ENCODE results near the gene NQO2.
"Not testable (repeated sequence)": the region's sequence is repeated elsewhere in the genome, so short reads cannot be mapped to it uniquely, and the experiment has no call there.

NQO2 gene

DNA sequence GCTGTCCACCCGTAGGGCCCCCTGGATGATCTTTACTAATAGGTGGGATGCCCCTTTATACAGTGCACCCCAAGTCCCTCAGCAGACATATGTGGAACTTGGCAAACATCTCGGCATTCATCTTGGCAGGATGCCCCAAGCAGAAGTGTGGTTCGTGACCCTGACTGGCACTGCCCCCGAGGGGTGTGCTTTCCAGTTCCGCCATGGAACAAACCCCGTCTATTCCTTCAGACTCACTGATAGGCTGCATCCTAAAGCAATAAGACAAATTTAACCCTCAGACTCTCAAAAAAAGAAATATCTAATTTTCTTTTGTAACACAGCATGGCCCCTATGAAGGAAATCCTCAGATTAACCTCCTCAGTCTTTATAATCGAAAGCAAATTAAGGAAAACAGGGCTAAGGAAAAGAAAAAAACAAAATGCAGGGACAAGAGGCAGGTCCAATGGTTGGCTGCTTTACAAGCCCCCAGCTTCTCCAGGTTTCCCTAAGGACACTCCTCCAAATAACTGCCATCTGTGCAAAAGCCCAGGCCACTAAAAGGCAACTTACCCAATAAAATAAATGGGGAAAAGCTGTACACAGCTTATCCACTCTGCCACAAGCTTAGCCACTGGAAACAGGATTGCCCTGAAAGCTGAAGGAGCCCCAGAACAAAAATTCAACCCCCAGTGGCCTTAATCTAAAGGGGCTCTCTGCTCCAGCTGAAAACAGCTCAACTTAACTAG lies 38.1 kb downstream of the NQO2 start:
- DNase-seq (ENCODE audit: low read depth), result no peak

DNA sequence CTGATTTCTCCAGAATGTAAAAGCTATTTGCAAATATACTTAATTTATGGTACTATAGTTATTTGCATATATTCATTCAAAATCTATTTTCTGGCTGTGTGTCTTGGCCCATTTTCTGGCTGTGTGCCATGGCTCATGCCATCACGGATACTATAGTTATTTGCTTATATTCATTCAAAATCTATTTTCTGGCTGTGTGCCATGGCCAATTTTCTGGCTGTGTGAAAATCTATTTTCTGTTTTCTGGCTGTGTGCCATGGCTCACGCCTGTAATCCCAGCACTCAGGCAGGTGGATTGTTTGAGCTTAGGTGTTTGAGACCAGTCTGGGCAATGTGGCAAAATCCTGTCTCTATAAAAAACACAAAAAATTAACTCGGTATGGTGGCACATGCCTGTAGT lies 39.7 kb downstream of the NQO2 start:
- no peak for DNase-seq (ENCODE audit: low read depth)

DNA sequence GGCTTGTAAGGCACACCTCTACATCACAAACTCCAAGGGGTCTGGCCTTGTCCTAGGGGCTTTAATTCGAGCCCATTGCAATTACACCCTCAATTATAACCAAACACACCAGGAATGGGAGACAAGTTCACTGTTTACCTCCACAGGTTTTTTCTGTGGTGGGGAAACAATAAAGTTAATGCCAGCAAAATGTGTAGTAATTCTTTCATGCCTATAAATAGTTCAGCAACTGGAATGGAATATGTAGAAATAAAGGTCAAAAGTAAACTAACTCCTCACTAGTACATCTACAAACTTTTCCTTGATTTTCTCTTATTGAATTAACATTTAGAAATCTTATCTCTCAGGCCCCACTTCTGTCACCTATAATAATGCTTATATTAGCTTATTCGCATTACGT lies 41.5 kb downstream of the NQO2 start:
- no peak for DNase-seq (ENCODE audit: low read depth)

DNA sequence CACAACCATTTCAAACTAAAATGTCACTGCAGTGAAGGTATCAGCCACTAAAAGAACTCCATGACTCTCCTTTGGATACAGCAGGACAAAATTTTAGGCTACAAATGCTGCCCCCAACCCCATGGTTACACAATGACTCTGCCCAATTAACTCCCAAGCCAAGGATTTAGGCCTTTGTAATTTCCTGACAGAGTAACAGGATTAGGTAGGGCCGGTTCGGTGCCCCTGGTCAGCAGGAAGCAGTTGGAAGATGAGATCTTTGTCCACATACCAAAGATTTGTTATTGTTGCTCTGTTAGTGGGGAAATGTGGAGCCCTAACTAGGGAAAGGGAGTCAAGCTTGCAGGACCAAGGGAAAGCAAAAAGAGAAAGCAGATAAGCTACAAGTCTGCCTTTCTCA lies 41.9 kb downstream of the NQO2 start:
- DNase-seq (ENCODE audit: low read depth), result no peak

DNA sequence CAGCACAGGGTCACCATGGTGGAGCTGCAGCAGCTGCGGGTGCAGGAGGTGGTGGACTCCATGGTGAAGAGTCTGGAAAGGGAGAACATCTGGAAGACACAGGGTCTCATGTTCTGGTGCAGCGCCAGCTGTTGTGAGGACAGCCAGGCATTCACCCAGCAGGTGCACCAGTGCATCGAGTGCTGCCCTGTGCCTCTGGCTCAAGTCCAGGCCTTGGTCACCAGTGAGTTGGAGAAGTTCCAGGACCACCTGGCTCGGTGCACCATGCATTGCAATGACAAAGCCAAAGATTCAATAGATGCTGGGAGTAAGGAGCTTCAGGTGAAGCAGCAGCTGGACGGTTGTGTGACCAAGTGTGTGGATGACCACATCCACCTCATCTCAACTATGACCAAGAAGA lies 45.7 kb downstream of the NQO2 start:
- DNase-seq (ENCODE audit: low read depth), result no peak

DNA sequence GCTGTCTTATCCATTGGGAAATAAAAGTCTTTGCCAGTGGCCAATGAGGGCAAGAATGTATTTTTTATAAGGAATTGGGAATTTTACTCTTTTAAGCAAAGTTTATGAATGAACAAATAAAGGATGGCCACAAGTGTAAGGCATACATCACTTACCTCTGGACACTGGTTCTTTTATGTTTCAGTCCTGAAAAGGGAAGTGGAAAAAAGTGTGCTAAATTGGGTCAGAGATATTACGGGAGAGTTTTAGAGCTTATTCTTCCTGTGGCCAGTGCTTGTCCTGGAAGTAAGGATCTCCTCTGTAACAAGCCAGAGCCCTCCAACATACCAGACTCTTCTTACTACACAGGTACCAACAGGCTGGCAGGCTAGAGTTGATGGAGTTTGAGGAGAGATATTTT lies 46.1 kb downstream of the NQO2 start:
- no peak for DNase-seq (ENCODE audit: low read depth)

DNA sequence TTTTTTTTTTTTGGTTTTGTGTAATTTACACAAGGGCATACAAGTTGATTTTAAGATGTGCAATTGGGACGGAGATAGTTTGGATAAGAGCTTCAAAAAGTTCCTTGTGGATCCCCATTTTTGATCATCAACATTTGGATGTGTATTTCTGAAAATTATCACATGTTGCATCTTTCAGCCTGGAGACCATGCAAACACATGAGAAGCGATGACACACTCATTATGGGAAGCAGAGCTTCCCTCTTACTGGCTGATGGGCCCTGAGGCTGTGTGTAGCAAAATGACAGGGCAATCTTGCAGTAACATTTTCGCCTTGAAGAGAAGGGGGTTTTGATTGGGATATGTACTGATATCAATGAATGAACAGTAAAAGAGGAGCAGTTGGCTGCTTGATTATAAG lies 46.6 kb downstream of the NQO2 start:
- DNase-seq (ENCODE audit: low read depth), result no peak

DNA sequence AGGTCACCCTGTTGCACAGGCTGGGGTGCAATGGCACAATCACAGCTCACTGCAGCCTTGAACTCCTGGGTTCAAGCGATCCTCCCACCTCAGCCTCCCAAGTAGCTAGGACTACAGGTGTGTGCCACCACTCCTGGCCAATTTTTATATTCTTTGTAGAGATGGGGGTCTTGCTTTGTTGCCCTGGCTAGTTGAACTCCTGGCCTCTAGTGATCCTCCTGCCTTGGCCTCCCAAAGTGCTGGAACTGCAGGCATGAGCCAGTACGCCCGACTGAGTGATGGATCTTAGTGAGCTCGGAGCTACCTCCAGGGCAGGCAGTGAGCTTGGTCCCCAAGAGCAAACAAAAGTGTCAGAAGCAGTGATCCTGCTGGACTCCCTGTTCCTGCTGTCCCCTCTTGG lies 48.3 kb downstream of the NQO2 start:
- DNase-seq (ENCODE audit: low read depth), result not testable (repeated sequence)

DNA sequence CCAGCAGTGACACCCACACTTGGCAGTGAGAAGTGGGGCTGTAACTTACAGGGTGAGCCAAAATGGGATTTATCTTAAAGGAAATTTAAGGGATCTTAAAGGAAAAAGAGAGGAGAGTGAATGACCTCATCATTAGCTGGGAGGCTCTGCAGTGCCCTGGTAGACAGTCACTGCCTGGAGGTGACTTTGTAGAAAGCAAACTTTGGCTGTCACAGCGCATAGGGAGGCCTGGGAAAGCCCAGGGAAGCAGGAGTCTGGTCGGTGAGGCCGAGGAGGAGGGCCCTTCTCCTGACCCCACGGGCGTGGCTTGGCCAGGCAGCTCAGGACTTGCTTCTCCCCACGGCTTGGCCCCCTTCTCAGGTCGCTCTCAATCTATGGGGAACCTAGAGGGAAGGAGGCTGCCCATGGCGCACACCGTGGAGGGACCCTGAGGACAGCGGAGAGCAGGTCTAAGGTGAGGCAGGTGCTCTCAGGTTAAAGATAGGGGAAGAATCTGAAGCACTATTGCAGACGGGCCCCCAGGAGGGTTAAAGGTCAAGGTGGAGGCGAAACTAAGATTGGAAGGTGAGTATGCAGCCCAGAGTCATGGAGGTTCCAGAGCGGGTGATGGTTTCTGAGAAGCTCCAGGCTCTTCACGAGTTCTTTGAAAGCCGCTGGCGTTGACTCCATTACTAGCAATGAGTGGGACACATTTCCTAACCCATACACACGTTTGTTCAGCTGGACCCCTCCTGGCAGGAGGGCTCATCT lies 53.0 kb downstream of the NQO2 start:
- no peak for DNase-seq (ENCODE audit: low read depth)

DNA sequence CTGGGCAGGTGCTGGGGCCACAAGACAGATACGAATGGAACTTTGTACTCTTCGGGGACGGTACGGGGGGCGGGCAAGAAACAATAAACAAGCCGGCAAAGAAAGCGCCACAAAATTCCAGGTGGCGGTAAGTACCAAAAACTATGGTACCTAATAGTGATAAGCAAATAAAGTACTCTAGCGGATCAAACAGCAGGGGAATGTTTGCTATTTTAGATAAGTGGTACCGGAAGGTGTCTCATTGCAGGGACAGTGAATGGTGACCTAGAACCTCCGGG lies 53.5 kb downstream of the NQO2 start:
- no peak for DNase-seq (ENCODE audit: low read depth)

DNA sequence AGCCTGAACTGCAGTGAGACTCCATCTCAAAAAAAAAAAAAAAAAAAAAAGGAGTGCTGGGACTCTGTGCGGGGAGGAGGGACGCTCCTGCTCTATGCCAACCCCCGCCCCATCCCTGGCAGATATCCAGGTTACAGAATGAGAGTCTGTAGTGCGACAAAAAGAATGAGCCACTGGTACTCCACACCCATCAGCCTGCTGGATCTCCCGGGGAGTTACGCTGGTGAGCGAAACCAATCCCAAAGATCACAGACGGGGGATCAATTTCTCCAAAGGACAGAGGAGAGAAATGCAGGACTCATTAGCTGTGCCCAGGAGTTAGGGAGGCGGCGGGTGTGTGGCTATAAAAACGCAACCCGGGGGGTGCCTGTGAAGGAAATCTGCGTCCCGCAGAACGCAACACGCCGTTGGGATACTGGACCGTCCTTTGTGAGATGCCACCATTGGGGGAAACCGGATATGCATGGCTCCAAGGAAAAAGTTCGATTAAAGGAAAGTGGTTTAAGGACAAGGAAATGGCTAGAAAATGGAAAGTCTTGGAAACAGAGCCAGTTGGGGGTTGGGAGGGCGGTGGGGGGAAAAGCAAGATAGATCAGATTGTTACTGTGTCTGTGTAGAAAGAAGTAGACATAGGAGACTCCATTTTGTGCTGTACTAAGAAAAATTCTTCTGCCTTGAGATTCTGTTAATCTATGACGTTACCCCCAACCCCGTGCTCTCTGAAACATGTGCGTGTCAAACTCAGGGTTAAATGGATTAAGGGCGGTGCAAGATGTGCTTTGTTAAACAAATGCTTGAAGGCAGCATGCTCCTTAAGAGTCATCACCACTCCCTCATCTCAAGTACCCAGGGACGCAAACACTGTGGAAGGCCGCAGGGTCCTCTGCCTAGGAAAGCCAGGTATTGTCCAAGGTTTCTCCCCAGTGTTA lies 54.8 kb downstream of the NQO2 start:
- DNase-seq (ENCODE audit: low read depth), result peak; percentile 73

DNA sequence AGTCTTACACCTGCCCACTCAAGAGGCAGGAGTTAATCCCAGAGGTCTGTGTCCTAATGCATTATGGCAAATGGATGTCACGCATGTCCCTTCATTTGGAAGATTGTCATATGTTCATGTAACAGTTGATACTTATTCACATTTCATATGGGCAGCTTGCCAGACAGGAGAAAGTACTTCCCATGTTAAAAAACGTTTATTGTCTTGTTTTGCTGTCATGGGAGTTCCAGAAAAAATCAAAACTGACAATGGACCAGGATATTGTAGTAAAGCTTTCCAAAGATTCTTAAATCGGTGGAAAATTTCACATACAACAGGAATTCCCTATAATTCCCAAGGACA lies 55.4 kb downstream of the NQO2 start:
- DNase-seq (ENCODE audit: low read depth), result not testable (repeated sequence)

DNA sequence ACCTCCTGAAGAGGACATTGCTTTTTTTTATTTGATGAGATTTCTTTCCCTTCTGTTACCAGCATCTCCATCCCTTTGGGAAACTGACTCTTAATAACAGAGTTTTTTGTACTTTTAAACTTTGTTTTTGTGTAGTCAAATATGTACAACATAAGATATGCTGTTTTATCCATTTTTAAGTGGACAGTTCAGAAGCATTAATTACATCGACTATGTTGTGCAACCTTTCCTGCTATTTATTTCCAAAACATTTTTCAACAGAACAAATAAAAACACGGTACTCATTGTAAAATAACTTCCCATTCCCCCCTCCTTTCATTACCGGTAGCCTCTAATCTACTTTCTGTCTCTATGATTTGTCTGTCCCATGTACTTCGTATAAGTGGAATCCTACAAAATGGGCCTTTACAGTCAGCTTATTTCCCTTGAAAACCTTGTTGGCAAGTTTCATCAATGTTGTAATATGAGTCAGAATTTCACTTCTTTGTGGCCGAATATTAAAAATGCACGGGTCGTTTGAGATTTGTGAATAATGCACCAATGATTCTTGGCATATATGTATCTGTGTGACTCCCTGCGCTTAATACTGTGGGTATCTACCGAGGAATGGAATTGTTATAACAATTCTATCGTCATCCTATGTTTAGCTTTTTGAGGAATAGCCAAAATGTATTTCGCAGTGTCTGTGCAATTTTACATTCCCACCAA lies 57.5 kb downstream of the NQO2 start:
- DNase-seq (ENCODE audit: low read depth), result peak; percentile 18

DNA sequence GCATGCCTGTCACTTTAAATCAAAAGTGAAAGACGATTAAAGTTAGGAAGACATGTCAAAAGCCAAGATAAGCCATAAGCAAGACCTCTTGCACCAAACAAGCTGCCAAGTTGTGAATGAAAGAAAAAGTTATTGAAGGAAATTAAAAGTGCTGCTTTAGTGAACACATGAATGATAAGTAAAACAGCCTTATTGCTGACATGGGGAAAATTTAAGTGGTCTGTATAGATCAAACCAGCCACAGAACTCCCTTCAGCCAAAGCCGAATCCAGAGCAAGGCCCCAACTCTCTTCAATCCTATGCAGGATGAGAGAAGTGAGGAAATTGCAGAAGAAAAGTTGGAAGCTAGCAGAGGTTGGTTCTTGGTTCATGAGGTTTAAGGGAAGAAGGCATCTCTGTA lies 59.3 kb downstream of the NQO2 start:
- DNase-seq (ENCODE audit: low read depth), result no peak

DNA sequence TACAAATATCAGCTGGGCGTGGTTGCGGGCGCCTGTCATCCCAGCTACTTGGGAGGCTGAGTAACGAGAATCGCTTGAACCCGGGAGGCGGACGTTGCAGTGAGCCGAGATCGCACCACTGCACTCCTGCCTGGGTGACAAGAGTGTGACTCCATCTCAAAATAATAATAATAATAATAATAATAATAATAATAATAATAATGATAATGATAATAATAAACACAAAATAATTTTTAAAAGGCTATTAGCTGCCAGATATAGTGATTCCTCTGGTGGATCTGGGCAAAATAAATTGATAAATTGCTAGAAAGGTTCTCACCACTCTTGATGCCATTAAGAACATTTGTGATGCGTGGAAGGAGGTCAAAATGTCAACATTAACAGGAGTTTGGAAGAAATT lies 60.4 kb downstream of the NQO2 start:
- not testable (repeated sequence) for DNase-seq (ENCODE audit: low read depth)

DNA sequence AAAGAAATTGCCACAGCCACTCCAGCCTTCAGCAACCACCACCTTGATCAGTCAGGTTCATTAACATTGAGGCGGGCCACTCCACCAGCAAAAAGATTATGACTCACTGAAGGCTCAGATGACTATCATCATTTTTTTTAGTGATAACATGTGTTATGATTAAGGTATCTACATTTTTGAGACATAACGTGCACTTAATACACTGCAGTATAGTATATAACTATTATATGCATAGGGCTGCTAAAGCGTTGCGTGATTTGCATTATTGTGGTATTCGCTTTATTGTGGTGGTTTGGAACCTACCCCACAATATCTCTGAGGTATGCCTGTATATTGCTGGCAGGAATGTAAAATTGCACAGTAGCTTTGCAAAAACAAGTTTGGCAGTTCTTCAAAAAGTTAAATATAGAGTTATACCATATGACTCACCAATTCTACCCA lies 61.8 kb downstream of the NQO2 start:
- DNase-seq (ENCODE audit: low read depth), result no peak

DNA sequence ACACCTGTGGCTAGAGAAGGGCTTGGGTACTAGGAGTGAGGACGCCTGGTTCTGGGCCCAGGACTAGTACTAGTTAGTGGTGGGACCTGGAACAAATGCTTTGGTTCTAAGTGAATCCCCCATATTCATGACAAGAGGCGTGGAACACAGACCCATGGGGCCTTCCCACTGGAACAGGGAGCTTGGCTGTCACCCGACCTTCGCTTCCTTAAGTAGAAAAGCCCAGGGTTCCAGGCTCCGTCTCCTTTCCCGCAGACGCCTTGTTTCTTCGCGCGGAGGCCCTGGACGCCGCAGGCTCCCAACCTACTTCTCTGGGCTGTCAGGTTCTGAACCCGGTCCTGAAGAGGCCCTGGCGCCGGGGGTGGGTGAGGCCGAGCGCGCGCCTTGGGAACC lies 63.6 kb downstream of the NQO2 start:
- not testable (repeated sequence) for DNase-seq (ENCODE audit: low read depth)

DNA sequence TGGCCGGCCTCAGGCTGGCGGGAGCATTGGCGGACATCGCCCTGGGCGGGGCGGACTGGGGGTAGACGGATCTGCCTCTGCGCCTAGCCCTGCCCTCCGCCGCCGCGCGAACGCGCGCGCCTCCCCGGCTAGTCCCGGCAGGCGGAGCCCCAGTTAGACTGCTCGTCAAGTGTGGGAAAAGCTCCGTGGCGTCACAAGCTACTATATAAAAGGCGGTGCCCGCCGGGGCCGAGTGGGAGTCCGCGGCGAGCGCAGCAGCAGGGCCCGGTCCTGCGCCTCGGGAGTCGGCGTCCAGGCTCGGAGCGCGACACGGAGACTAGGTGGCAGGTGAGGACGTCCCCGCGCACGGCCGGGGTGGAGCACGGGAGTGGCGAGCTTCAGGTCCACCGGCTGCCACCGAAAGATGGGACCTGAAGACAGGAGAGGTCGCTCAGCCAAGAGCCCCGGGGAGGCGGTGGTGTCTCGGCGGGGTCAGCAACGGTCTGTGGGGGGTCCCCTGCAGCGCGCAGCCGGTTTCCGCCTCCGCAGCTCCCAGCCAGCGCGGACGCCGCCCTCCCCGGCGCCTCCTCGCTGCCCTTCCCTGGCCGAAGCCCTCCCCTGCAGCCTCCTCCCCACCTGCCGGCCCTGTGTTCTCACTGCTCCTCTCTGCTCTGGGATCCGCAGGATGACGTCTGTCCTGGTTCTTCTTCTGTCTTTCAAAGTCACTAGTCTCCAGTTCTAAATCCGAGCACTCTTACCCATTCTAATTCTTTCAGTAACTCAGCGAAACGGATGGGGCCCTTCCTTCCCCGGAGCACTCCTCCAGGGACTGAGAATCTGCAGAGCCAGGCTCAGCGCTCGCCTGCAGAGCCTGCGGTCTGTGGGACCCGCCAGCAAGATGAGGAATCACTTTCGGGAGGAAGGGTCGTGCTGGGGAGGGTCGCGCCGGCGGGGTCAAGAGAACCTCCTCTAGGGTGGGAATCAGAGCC lies 64.3 kb downstream of the NQO2 start:
- peak; percentile 94 for DNase-seq (ENCODE audit: low read depth)

DNA sequence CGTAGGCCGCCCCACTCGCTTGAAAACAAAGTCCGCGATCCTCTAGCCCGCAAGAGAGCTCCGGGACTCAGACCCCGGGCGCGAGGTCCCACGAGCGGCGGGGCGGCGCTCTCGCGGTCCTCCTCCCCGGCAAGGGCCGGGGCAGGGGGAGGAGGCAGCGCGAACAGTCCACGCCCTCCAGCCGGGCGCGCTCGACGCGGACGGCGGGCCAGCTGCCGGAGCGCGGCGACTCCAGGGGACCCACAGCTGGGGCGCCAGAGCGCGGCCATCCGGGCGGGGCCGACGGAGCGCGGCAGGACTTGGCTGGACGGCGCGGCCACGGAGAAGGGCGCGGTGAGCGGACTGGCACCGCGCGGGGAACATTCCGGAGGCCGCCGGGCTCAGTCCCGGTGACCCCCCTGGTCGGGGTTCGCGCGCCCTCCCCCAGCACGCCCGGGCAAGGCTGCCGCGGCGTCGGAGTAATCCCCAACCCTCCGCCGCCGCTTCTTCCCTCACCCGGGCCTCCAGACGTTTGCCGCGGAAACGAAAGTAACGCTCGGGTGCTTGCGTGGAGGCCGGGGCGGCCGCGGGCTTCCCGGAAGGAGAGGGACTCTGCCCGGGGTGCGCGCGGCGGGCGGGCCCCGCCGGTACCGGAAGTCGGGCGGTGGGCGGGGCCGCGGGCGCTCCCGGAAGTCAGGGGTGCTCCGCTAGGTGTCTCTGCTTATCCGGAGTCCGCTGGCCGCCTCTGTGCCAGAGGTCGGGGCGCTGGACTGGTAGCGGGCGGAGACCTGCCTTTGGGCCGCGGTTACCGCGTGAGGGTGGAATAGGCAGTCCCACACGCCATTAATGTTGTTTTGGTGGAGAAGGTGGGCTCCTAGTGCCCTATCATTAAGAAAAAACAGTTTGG lies 68.9 kb downstream of the NQO2 start, which contains the start of gene RIPK1:
TSS of gene RIPK1 (plus strand) at position 166 of the 886 bp plus-strand sequence. CDS start 8,330 bp downstream, outside the sequence.
- DNase-seq (ENCODE audit: low read depth), result peak; percentile 90
